Thymus (tissue), 11 donors: ENCODE data around the gene ATPAF2. TPM values are rescaled to one million over a fixed set of nuclear protein-coding genes. Genes with fewer than 3 reads are reported as not detected.
A peak's percentile ranks its signal among the peaks of the same experiment; 100 is the strongest.

Experiments
- DNase-seq, 9 donors: peaks; one replicate each; pipeline ENCODE4 v3.0.0-alpha.2; 2013; ENCODE audit warnings: low spot score in 9 of 9, low read depth in 6 of 9, missing footprints in 1 of 9
- H3K27ac ChIP-seq, 2 donors: one replicate each; pipeline ENCODE4 v1.5.1; 2013; ENCODE audit warnings: control low read depth in 1 of 2, low read depth in 1 of 2, low read length in 1 of 2, mild to moderate bottlenecking in 1 of 2, moderate library complexity in 1 of 2
- H3K27me3 ChIP-seq, 2 donors: one replicate each; pipeline ENCODE4 v1.5.1; 2013; ENCODE audit warnings: low read length in 1 of 2; ENCODE audit not compliant: control insufficient read depth in 2 of 2, insufficient read depth in 1 of 2
- H3K36me3 ChIP-seq, 2 donors: one replicate each; pipeline ENCODE4 v1.5.1; 2013; ENCODE audit warnings: low read length in 1 of 2, mild to moderate bottlenecking in 1 of 2, moderate library complexity in 1 of 2; ENCODE audit not compliant: control insufficient read depth in 2 of 2, insufficient read depth in 2 of 2
- H3K4me1 ChIP-seq, 2 donors: one replicate each; pipeline ENCODE4 v1.5.1; 2013; ENCODE audit warnings: low read length in 2 of 2; ENCODE audit not compliant: control insufficient read depth in 2 of 2, insufficient read depth in 2 of 2
- H3K4me3 ChIP-seq, 2 donors: one replicate each; pipeline ENCODE4 v1.5.1; 2013; ENCODE audit warnings: low read length in 2 of 2, control low read depth in 1 of 2, mild to moderate bottlenecking in 1 of 2
- H3K9me3 ChIP-seq, 2 donors: one replicate each; pipeline ENCODE4 v1.5.1; 2013; ENCODE audit warnings: low read length in 1 of 2, mild to moderate bottlenecking in 1 of 2; ENCODE audit not compliant: control insufficient read depth in 2 of 2, insufficient read depth in 1 of 2
- WGBS: extraction: QIAGEN DNeasy Blood & Tissue Kit; methylation state at CpG from one replicate; pipeline ENCODE4 v1.1.7; 2013; 5-methylcytosine and 5-hydroxymethylcytosine counted together
- polyA plus RNA-seq: library from polyadenylated mRNA; stranded (reverse); fragments of 200-250 nt; gene quantifications from one replicate; pipeline ENCODE4 v1.2.3, GENCODE V29; 2013
- total RNA-seq: library from RNA; stranded (reverse); fragments of 120-200 nt; gene quantifications from one replicate; pipeline ENCODE4 v1.2.4, GENCODE V29; 2013
- donor health status: healthy.

The ATPAF2 gene
- total and polyA plus RNA-seq, 2 donors = 16.4 to 23.1 TPM

DNA sequence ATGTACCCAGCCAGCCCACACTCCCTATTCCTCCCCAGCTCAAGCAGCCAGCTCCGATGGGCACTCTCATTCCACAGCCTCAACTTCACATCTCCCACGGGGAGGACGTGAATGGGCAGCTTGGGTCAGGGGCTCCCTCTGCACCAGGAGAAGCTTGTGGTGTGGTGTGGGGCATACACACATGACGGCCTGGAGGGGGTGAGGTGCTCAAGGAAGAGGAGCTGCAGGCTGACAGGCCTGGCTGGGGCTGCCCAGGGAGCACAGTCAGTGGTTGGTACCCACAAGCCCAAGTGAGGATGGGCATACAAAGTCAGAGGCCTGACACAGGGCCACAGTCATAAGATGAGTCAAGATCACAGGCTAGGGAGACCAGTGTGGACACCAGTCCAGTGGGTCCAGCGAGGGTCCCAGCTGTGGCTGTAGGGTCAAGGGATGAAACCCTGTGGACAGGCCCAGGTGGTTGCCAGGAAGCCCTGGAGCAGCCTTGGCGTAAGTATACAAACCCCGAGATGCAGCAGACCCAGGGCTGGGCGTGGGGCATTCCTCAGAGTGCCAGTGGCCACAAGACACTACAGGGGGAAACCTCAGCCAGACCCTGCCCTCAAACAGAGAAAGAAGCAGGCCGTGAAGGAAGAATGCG is 61.9 kb downstream of the ATPAF2 start:
- Histone ChIP-seq H3K4me1 (peaks cover 3 to 6% of the 10 kb centered on the region in 2 donors), H3K27me3 (no peaks in the 10 kb centered on the region), H3K27ac (no peak overlapping the region), H3K9me3 (no peaks in the 10 kb centered on the region), H3K4me3 (no peak overlapping the region), H3K36me3 (no peaks in the 10 kb centered on the region)
- WGBS = 96% methylated on average over 10 of the region's 10 CpGs
- DNase-seq = no peak

- WGBS = 76% methylated on average over 8 of the region's 8 CpGs
- Histone ChIP-seq H3K27ac (no peak overlapping the region), H3K36me3 (no peaks in the 10 kb centered on the region)
These were observed 63.5 kb downstream of the ATPAF2 start for GRCh38 chr17:17975436-17975835.

GRCh38 chr17:17972952-17973254 is 66.1 kb downstream of the ATPAF2 start:
- Histone ChIP-seq H3K9me3 (no peaks in the 10 kb centered on the region), H3K36me3 (no peaks in the 10 kb centered on the region), H3K4me1 (peaks cover 16% of the 10 kb centered on the region in 2 donors), H3K4me3 (peak overlapping the region; percentile 44 to 55), H3K27me3 (no peaks in the 10 kb centered on the region), H3K27ac (no peak overlapping the region)
- no peak for DNase-seq
- WGBS = 6% methylated on average over 13 of the region's 13 CpGs

More at GRCh38 chr17:17975436-17975835, 63.5 kb downstream of the ATPAF2 start:
- Histone ChIP-seq H3K9me3 (no peaks in the 10 kb centered on the region), H3K4me1 (peaks cover 15 to 16% of the 10 kb centered on the region in 2 donors), H3K27me3 (no peaks in the 10 kb centered on the region), H3K4me3 (no peak overlapping the region)
- DNase-seq = no peak

GRCh38 chr17:17972126-17972951 is 66.6 kb downstream of the ATPAF2 start, which contains the start of the genes DRC3 and TOM1L2:
Gene DRC3 (plus strand): TSS chr17:17972862. CDS start chr17:17977599, 4,737 bp downstream.
Gene TOM1L2 (minus strand): TSS chr17:17972400. CDS start chr17:17972313, 87 bp downstream.
- WGBS = under 1% methylated on average over 59 of the region's 59 CpGs
- peaks cover 16% of the 10 kb centered on the region in 2 donors for H3K4me1 ChIP-seq
- H3K9me3 ChIP-seq = no peaks in the 10 kb centered on the region
- peak within 1 kb of the TSS in 1 of 2 donors; percentile 64 for H3K27ac ChIP-seq
- DNase-seq = peak; percentile 99 to 100 (median 100)
- no peaks in the 10 kb centered on the region for H3K27me3 ChIP-seq
- H3K4me3 ChIP-seq = peak within 1 kb of the TSS; percentile 73 to 88
- no peaks in the 10 kb centered on the region for H3K36me3 ChIP-seq

- H3K4me3 ChIP-seq = peak overlapping the region; percentile 73 to 88
- H3K9me3 ChIP-seq = no peaks in the 10 kb centered on the region
- peaks cover 16% of the 10 kb centered on the region in 2 donors for H3K4me1 ChIP-seq
- H3K27ac ChIP-seq = peak overlapping the region in 1 of 2 donors; percentile 64
- DNase-seq = no peak
- H3K36me3 ChIP-seq = no peaks in the 10 kb centered on the region
- WGBS = 5% methylated on average over 33 of the region's 33 CpGs
- no peaks in the 10 kb centered on the region for H3K27me3 ChIP-seq
These were observed 67.4 kb downstream of the ATPAF2 start for GRCh38 chr17:17971431-17972125.

DNA sequence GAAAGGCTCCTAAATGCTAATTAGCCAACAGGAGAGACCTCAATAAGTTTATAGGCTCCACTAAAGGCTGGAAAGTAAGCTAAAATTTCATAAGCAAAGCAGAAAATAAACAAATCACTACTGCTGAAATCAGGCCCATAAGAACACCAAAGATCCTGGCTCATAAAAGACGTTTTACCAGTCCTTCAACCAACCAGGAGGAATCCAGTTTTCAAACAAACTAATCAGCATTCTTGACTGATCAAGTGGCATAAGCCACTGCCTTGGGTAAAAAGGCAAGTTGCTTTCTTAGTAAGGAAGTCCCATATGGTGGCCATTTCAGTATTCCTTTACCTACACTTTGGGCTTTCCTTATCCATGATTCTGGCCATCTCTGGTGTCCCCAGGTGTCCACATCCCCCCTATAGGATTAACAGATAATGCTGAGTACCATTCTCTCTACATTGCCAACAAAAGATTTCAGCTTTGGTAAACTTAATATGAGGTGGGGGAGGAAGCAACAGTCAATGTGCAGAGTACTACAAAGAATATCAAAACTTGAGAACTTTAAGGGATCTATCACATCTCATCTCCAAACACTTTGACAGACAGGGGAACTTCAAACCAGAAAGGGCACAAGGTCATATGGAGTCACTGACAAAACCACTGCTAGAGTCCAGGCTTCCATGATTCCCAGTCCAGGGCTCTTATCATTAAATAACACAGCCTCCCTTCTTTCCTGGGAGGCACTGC is 68.1 kb downstream of the ATPAF2 start:
- no peak overlapping the region for H3K27ac ChIP-seq
- peak overlapping the region; percentile 73 to 88 for H3K4me3 ChIP-seq
- H3K4me1 ChIP-seq = peaks cover 16 to 19% of the 10 kb centered on the region in 2 donors
- no peak for DNase-seq
- no peaks in the 10 kb centered on the region for H3K9me3 ChIP-seq
- no peaks in the 10 kb centered on the region for H3K27me3 ChIP-seq
- WGBS = 84% methylated on average over 1 of the region's 1 CpG
- H3K36me3 ChIP-seq = no peaks in the 10 kb centered on the region

Other genes with a start within 250 kb of the ATPAF2 start
- gene SREBF1, start 202.2 kb downstream of the ATPAF2 start, total RNA-seq = 18.1 TPM
- gene SREBF1, start 202.2 kb downstream of the ATPAF2 start, polyA plus RNA-seq = 53.3 TPM
- gene TOM1L2, start 66.8 kb downstream of the ATPAF2 start, total RNA-seq = 6.6 TPM
- 17.5 TPM for gene TOM1L2, start 66.8 kb downstream of the ATPAF2 start, polyA plus RNA-seq
- 1.3 TPM for gene DRC3, start 66.3 kb downstream of the ATPAF2 start, total RNA-seq
- 3.3 TPM for gene DRC3, start 66.3 kb downstream of the ATPAF2 start, polyA plus RNA-seq
- gene GID4, start 240 bp upstream of the ATPAF2 start, total RNA-seq = 4.9 TPM
- 6.0 TPM for gene GID4, start 240 bp upstream of the ATPAF2 start, polyA plus RNA-seq
- 32.4 TPM for gene DRG2, start 48.8 kb upstream of the ATPAF2 start, total RNA-seq
- 46.4 TPM for gene DRG2, start 48.8 kb upstream of the ATPAF2 start, polyA plus RNA-seq
- 0.24 TPM for gene MYO15A, start 69.6 kb upstream of the ATPAF2 start, total RNA-seq
- gene MYO15A, start 69.6 kb upstream of the ATPAF2 start, polyA plus RNA-seq = 1.9 TPM
- 58.3 TPM for gene ALKBH5, start 144.7 kb upstream of the ATPAF2 start, total RNA-seq
- 48.5 TPM for gene ALKBH5, start 144.7 kb upstream of the ATPAF2 start, polyA plus RNA-seq
- gene LLGL1, start 186.5 kb upstream of the ATPAF2 start, total RNA-seq = 8.0 TPM
- gene LLGL1, start 186.5 kb upstream of the ATPAF2 start, polyA plus RNA-seq = 8.3 TPM
- 112 TPM for gene FLII, start 219.6 kb upstream of the ATPAF2 start, total RNA-seq
- 195 TPM for gene FLII, start 219.6 kb upstream of the ATPAF2 start, polyA plus RNA-seq
- 5.4 TPM for gene MIEF2, start 221.5 kb upstream of the ATPAF2 start, total RNA-seq
- 8.5 TPM for gene MIEF2, start 221.5 kb upstream of the ATPAF2 start, polyA plus RNA-seq